HG03280 (cell line): Measurements from ENCODE around the gene DDX55.
"Not testable (repeated sequence)": the region's sequence is repeated elsewhere in the genome, so short reads cannot be mapped to it uniquely, and the experiment has no call there.

Source experiments
- ATAC-seq: cut with Tn5 transposase; IDR thresholded peaks from one replicate; pipeline ENCODE4 v1.9.1; 2021; ENCODE audit warnings: mild to moderate bottlenecking, moderate library complexity; ENCODE audit not compliant: unreplicated experiment

Gene DDX55, protein sequence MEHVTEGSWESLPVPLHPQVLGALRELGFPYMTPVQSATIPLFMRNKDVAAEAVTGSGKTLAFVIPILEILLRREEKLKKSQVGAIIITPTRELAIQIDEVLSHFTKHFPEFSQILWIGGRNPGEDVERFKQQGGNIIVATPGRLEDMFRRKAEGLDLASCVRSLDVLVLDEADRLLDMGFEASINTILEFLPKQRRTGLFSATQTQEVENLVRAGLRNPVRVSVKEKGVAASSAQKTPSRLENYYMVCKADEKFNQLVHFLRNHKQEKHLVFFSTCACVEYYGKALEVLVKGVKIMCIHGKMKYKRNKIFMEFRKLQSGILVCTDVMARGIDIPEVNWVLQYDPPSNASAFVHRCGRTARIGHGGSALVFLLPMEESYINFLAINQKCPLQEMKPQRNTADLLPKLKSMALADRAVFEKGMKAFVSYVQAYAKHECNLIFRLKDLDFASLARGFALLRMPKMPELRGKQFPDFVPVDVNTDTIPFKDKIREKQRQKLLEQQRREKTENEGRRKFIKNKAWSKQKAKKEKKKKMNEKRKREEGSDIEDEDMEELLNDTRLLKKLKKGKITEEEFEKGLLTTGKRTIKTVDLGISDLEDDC

GRCh38 chr12:123601602-123602489, at the start of gene DDX55:
DDX55 (plus strand) TSS chr12:123602099; CDS start chr12:123602149, 50 bp downstream.
- peak; percentile 88 for ATAC-seq

DNA sequence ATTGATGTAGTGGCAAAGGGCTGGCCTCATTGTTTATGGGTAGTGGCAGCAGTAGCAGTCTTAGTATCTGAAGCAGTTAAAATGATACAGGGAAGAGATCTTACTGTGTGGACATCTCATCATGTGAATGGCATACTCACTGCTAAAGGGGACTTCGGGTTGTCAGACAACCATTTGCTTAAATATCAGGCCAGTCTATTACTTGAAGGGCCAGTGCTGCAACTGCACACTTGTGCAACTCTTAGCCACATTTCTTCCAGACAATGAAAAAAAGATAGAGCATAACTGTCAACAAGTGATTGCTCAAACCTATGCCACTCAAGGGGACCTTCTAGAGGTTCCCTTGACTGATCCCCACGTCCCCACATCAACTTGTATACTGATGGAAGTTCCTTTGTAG, 47.8 kb upstream of the DDX55 start:
- ATAC-seq = not testable (repeated sequence)

DNA sequence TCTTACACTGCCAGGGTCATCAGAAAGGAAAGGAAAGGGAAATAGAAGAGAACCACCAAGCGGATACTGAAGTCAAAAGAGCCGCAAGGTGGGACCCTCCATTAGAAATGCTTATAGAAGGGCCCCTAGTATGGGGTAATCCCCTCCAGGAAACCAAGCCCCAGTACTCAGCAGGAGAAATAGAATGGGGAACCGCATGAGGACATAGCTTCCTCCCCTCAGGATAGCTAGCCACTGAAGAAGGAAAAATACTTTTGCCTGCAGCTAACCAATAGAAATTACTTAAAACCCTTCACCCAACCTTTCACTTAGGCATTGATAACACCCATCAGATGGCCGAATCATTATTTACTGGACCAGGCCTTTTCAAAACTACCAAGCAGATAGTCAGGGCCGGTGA, 47.1 kb upstream of the DDX55 start:
- ATAC-seq = not testable (repeated sequence)

- not testable (repeated sequence) for ATAC-seq
Observed at GRCh38 chr12:123558487-123558886, 43.4 kb upstream of the DDX55 start.

DNA sequence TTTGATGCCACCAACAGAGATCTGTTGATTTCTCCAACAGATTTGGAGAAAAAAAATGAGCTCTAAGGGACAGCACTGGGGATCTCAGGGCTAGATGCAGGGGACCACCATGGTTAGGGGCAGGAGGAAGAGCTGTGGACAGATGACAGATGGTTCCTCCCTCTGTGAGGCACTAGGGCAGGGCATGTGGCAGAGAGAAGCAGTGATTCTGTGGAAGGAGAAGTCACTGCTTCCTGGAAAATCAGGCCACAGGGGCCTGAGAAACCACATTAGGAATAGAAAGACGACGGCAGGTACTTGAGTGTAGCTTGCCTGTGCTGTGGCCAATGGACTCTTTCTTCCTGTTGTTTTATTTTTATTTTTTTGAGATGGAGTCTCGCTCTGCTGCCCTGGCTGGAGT, 42.4 kb upstream of the DDX55 start:
- no peak for ATAC-seq

DNA sequence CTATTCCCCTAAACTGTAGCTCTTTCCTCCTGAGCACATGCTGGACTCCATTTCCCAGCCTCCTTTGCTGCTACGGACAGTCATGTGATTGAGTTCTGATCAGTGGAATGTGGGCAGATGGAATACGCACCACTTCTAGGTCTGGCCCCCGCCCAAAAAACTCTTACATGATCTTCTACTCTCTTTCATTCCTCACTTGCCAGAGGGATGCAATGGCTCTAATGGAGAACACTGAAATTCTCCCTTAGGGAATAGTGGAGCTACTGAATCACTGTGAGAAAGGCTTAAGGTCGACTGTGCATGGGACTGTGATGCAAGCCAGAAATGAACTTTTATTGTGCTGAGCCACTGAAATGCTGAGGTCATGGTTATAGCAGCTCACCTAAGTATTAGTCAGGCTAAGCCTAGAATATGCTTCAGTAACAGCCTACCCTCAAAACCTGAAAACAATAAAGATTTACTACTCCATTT, 30.5 kb upstream of the DDX55 start:
- ATAC-seq = no peak

DNA sequence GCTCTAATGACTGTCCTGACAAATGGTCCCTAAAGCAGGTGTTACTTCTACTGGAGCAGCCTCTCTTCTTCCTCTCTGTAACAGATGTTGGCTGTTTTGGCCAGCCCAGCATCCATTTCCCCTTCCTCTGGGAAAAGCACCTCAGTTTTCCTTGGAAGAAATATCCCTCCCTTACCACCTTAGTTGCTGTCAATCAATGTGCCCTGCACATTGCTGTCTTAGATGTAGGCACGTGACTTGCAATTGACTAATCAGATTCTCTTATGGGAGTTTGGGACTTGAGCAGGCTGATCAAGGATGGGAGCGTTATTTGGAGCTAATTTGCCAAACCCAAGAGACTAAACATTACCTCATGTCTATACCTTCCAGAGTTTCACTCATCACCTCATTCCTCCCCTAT, 29.5 kb upstream of the DDX55 start:
- ATAC-seq = no peak

- ATAC-seq = no peak
Observed at GRCh38 chr12:123573870-123574269, 28.0 kb upstream of the DDX55 start.

- ATAC-seq = no peak
Observed at GRCh38 chr12:123576611-123577010, 25.3 kb upstream of the DDX55 start.

GRCh38 chr12:123578243-123578642, 23.7 kb upstream of the DDX55 start:
- no peak for ATAC-seq

GRCh38 chr12:123578829-123579228, 23.1 kb upstream of the DDX55 start:
- ATAC-seq = not testable (repeated sequence)

- ATAC-seq = no peak
Observed at GRCh38 chr12:123580772-123581171, 21.1 kb upstream of the DDX55 start.

DNA sequence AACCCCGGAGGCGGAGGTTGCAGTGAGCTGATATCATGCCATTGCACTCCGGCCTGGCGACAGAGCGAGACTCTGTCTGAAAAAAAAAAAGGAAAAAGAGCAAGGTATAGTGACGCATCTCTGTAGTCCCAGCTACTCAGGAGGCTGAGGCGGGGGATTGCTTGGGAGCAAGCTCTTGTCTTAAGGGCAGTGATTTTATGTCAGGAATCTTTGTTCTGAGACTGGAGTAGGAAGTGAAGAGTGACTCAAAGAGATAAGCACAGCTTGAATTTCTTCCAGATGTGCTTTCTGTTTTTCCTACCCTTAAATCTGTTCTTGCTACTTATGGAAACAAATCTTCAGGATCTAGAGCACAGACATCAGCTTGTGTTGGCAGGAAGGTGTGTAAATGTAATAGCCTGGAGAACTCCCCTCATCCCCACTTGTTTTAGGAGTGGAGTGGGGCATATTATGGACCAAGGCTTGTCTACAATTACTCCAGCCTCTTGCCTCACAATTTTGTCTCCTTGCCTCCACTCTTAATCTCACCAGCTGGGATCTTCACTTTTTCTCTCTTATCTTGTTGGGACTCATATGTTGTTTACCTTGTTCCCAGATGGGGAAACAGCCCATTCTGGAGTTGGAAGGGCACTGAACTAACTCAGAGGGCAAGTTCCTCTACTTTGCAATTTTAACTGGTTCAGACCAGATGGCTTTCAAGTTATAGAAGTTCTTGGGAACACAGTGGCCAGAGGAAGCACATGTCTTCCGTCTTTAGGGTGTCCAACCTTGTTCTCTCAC, 10.0 kb upstream of the DDX55 start:
- ATAC-seq = no peak

GRCh38 chr12:123595729-123596128, 6.2 kb upstream of the DDX55 start:
- ATAC-seq = no peak

GRCh38 chr12:123597100-123597499, 4.8 kb upstream of the DDX55 start:
- ATAC-seq = no peak

DNA sequence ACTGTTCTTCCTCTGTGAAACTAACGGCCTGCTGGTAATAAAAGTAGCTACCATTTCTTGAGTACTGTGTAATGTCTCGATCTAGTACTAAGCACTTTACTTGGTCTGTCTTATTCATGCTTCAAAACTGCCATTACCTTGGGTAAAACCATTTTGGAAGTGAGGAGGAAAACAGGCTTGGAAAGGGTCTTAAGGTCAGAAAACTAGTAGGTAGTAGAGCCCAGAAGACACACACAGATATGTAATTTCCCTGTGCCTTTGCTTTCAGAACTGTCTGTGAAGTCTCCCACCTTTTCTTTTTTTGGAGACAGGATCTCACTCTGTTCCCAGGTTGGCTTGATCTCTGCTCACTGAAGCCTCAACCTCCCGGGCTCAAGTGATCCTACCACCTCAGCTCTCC, 3.4 kb upstream of the DDX55 start:
- ATAC-seq = no peak

- no peak for ATAC-seq
Observed at GRCh38 chr12:123599310-123599709, 2.6 kb upstream of the DDX55 start.

GRCh38 chr12:123599721-123600120, 2.2 kb upstream of the DDX55 start:
- no peak for ATAC-seq

GRCh38 chr12:123602651-123603195, 824 bp downstream of the DDX55 start:
- ATAC-seq = no peak

DNA sequence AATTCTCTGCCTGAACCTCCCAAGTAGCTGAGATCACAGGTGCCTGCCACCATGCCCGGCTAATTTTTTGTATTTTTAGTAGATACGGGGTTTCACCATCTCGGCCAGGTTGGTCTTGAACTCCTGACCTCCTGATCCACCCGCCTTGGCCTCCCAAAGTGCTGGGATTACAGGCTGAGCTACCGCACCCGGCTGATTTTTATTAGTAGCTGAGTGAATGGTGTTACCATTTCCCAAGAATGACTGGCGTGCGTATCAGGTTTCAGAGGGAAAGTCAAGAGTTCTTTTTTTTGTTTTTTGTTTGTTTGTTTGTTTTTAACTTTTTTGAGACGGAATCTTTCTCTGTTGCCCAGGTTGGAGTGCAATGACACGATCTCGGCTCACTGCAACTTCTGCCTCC, 1.6 kb downstream of the DDX55 start:
- not testable (repeated sequence) for ATAC-seq
